CD4-positive, alpha-beta T cell treated with Interleukin-17A for 4 hours (primary cell): ENCODE results near the gene SLC5A8.
"Not testable (repeated sequence)": the region's sequence is repeated elsewhere in the genome, so short reads cannot be mapped to it uniquely, and the experiment has no call there.

Experiments used
- DNase-seq: peaks from one replicate; pipeline ENCODE4 v3.0.0-alpha.2; 2020; ENCODE audit warnings: mixed read lengths

SLC5A8 gene

DNA sequence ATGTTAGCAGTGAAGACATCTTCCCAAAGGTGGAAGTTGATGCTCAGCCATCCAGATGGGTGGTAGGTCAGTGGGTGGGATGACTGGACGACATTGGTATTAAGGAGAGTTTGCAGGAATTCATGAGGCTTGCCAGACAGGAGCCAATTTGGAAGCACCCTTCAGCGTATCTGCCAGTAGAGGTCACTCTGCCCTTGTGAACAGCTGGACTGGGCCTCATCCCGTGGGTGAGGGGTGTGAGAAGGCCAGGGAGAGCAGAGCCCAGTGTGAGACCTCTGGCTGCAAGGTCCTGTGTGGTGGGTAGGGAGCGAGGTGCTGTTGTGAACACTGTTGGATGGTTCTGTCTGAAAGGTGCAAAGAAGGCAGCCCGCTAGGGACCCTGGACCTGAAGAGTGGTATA, 37.7 kb downstream of the SLC5A8 start:
- no peak for DNase-seq

DNA sequence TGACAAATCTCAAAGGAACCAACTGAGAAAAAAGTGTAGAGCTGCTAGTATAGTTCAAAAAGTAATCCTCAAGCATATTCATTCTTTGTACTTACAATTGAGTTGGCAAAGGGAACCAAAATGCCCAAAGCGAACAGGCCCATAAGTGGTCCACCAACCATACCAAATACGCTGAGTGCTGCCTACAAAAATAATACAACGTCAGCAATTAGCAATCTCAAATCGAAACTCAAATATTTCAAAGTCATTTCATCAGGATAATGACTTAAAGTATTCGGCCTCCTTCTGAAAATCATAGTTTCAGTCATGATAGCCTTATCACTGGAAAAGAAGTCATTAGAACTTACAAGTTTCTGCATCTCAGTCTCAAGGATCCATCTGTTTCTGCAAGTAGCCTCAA, 42.0 kb downstream of the SLC5A8 start:
- no peak for DNase-seq

DNA sequence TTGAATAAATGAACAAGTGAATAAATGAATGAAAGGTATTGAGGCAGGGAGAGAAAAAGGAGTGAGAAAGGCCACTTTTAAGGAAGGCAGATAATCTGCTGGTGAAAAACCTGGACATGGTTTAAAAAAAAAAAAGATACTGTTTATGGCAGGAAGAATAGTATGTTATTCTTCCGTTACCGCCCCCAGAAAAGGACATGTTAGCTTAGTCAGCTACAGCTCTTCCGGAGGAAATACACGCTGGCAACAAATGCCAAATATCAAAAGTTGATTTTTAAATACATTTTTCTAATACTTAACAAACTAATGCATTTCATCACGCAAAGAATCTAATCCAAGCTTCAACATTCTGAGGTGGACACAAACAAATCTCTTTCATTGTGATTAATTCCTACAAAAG, 43.2 kb downstream of the SLC5A8 start:
- DNase-seq = no peak

DNA sequence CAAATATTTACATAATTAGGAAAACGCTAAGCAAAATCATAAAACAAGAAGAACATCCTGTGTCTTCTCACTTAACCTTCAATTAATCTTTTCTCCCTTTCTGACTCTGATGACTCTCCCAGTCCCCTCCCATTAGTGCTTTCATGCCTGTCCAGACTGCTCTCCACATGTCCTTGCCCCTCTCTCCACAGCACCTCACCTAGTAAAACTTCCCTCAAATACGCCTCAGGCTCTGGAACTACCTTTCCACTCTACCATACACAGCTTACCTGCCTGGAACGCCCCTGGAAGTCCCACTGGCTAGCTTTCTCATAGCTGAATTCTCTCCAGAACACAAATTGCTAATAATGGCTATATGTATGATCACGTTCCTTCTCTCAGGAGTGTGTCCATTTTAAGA, 44.7 kb downstream of the SLC5A8 start:
- DNase-seq = no peak

DNA sequence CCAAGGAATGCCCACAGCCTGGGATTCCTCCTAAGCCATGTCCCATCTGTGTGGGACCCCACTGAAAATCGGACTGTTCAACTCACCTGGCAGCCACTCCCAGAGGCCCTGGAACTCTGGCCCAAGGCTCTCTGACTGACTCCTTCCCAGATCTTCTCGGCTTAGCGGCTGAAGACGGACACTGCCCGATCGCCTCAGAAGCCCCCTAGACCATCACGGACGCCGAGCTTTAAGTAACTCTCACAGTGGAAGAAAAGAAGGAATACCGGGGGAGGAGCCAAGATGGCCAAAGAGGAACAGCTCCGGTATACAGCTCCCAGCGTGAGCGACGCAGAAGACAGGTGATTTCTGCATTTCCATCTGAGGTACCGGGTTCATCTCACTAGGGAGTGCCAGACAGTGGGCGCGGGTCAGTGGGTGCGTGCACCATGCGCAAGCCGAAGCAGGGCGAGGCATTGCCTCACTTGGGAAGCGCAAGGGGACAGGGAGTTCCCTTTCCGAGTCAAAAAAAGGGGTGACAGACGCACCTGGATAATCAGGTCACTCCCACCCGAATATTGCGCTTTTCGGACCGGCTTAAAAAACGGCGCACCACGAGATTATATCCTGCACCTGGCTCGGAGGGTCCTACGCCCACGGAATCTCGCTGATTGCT, 64.1 kb downstream of the SLC5A8 start:
- not testable (repeated sequence) for DNase-seq

DNA sequence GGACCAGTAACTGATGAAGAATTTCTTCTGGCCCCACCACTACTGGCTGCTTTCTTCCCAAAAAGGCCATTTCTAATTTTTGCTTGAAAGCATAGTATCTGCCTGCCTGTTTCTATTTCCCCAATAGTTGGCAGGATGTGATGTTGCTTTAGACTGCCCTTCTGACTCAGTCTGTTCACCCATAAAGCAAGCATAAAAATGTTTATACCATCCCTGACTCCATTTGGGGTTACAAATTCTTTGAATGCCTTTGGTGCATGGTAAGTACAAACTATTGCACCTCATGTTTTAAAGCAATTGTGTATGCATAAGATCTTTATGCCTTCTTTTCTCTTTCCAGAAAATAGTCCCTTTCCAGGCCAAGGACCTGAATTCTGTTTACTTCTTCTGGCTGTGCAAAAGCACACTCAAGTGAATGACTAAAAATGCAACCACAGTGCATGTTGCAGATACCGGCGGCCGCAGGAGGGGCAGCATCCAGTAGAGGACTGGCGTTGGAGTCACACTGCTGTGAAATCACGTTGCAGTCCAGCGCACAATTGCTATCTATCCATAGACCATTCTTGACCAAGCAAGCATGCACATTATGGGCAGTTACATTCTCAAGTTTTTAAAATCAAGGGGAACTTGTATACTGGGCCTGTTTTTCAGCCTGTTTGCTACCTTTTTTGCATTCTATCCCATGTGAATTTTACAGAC, 82.4 kb downstream of the SLC5A8 start:
- DNase-seq = no peak

DNA sequence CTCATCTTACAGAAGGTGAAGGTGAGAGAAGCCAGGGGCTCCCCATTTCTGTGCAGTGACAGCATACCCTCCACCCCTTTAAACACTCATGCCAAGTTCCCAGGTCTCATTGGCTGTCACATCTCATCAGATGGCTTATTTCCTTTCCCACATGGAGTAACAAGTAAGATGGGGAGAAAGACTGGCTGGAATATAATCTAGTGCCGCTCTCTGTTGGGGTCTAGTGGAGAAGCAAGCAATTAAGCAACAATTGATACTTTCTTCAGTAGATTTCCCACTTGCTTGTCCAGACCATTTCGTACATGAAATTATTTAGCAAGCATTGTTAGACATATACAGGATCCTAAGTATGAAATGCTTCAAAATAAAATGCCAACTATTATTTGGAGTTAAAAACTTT, 92.2 kb downstream of the SLC5A8 start:
- DNase-seq = no peak

DNA sequence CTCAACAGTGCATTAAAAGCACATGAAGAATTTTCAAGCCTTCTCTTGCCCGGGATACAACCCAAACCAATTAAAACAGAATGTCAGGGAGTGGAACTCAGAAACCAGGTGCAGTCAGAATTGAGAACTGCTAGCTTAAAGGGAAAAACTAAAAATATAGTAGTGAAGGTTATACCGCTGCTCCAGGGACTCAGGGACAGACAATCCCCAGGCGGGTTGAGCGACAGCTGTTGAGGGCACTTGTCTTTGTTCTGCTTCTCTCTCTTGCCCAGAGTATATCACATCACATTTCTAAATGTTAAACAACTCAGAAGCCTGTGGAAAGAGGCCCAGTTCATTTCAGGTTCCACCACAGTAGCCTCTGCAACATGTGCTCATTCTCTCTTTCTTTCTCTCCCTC, 93.1 kb downstream of the SLC5A8 start:
- DNase-seq = no peak

DNA sequence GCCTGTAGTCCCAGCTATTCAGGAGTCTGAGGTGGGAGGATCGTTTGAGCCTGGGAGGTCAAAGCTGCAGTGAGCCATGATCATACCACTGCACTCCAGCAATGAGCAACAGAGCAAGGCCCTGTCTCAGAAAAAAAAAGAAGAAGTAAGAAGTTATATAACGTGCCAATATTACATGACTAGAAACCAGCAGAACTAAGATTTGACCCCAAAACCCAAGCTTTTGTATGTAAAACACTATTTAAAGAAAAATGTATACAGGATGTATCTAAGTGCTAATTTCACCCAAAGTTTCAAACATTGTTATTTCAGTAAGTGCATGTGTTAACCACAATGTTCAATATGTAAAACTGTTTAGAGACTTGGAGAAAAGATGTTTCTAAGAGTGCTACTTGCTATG, 94.7 kb downstream of the SLC5A8 start:
- no peak for DNase-seq

DNA sequence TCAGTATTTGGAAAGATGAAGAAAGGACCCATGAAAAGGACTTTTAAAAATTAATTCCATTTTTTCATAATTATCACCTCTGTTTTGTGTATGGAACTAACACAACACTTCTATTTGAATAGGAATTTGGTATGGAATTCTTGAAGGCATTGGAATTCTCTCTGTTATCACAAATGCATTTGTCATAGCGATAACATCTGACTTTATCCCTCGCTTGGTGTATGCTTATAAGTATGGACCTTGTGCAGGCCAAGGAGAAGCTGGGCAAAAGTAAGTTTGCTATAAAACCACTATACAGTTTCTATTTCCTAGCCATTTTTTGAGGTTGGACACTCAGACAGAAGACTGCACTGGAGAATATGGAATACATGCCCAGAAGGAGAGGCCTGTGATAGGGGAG, 98.6 kb downstream of the SLC5A8 start:
- no peak for DNase-seq

DNA sequence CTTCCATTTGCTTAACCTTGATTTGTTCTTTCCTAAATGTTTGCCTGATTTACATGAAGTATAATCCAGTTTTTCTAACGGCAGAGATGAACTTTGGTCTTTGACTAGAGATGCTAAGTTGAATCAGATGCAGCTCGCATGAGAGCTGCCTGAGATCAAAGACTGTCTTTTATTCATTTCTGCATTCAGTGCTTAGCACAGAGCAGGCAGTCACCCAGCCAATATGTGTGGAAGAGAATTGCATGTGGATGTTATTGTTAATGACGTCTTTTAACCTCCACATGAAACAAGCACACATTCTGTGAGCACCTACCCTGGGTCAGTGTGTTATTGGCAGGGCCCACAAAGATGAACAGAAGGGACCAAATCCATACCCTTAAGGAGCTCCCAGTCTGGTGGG, 99.2 kb downstream of the SLC5A8 start:
- DNase-seq = no peak

DNA sequence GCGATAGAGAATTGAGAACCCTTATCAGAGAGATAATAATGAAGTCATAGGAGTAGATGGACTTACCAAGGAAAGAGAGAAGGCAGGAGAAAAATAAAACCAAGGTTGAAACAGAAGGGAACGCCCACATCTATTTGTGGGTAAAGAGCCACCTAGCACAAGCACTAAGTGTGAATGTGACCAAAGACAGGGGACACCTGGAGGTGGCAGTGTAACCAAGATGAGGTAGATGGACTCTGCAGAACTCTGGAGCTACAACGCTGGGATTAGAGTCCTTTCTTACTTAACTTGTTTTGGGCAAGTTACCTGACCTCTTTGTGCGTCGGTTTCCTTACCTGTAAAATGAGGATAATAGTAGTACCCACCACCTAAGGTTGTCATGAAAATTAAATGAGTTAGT, 101.9 kb downstream of the SLC5A8 start:
- no peak for DNase-seq

DNA sequence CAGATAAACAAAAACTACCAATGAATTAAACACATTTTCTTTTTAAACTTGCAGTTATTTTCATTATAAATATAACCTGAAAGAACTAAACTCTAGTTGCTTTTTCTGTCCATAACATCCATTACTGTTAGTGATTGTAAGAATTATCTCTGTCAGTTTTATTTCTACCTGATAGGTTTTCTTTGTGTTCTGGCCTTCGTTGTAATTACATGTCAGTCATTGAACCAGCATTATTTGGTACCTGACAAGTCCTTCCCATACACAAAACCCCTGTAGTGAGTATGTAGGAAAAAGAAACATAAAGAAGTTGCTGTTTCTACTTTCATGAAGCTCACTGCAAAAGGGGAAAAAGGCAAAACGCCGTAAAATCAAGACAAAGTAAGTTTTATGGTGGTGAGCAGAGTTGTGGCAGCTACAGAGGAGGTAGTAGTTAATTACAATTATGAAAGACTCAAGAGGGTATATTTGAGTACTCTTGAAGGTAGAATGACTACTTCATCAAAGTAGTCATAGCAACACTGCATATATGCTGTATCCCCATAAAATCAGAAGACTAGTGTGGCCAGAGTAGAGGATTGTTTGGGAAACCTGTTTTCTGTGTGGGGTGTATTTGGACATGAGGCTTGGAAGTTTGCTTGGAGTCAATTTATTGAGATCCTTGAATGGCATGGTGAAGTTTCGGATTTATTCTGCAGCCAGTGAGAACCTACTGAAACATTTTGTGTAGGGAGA, 102.8 kb downstream of the SLC5A8 start:
- DNase-seq = no peak
